Mesendoderm (in vitro differentiated cells): ENCODE data around the gene SGSM1.

ENCODE experiments used
- DNase-seq: peaks from one replicate; pipeline ENCODE4 v3.0.0; 2013
- H2AK5ac ChIP-seq: 2 replicates; pipeline ENCODE4 v1.6.1; 2013; ENCODE audit warnings: low read length, inconsistent platforms
- H2BK120ac ChIP-seq: 2 replicates; pipeline ENCODE4 v1.6.1; 2013; ENCODE audit warnings: low read depth, mild to moderate bottlenecking, low read length, moderate library complexity, mixed read lengths
- H2BK15ac ChIP-seq: replicated peaks from 2 replicates; pipeline ENCODE4 v1.6.1; 2013; ENCODE audit warnings: low read depth, mild to moderate bottlenecking, moderate library complexity
- H2BK5ac ChIP-seq: 2 replicates; pipeline ENCODE4 v1.6.1; 2013; ENCODE audit warnings: low read length, inconsistent platforms
- H3K18ac ChIP-seq: 2 replicates; pipeline ENCODE4 v1.6.1; 2013; ENCODE audit warnings: mild to moderate bottlenecking, low read length, mixed read lengths
- H3K23ac ChIP-seq: one replicate; pipeline ENCODE4 v1.6.1; 2013; ENCODE audit warnings: low read length
- H3K27ac ChIP-seq: 2 replicates; pipeline ENCODE4 v1.5.1; 2013; ENCODE audit warnings: low read depth, mild to moderate bottlenecking, inconsistent platforms, low read length, moderate library complexity
- H3K27me3 ChIP-seq: 2 replicates; pipeline ENCODE4 v1.6.1; 2013; ENCODE audit warnings: low read length, control low read depth, mild to moderate bottlenecking, inconsistent platforms; ENCODE audit not compliant: insufficient read depth, poor library complexity
- H3K36me3 ChIP-seq: 2 replicates; pipeline ENCODE4 v1.6.1; 2013; ENCODE audit warnings: low read length, inconsistent platforms; ENCODE audit not compliant: control insufficient read depth, insufficient read depth
- H3K4ac ChIP-seq: one replicate; pipeline ENCODE4 v1.6.1; 2013; ENCODE audit warnings: low read depth, mild to moderate bottlenecking, low read length, moderate library complexity
- H3K4me1 ChIP-seq: 2 replicates; pipeline ENCODE4 v1.6.1; 2013; ENCODE audit warnings: low read depth, low read length, inconsistent platforms; ENCODE audit not compliant: control insufficient read depth
- H3K4me2 ChIP-seq: 2 replicates; pipeline ENCODE4 v1.6.1; 2013; ENCODE audit warnings: low read length
- H3K4me3 ChIP-seq: 2 replicates; pipeline ENCODE4 v1.5.1; 2013; ENCODE audit warnings: mild to moderate bottlenecking, low read length
- H3K56ac ChIP-seq: one replicate; pipeline ENCODE4 v1.6.1; 2013; ENCODE audit warnings: low read length
- H3K79me1 ChIP-seq: 2 replicates; pipeline ENCODE4 v1.6.1; 2013; ENCODE audit warnings: low read length, inconsistent platforms
- H3K79me2 ChIP-seq: 2 replicates; pipeline ENCODE4 v1.6.1; 2013; ENCODE audit warnings: mild to moderate bottlenecking, low read length; ENCODE audit not compliant: control insufficient read depth, insufficient read depth
- H3K9ac ChIP-seq: 2 replicates; pipeline ENCODE4 v1.6.1; 2013; ENCODE audit warnings: low read length, inconsistent platforms
- H4K5ac ChIP-seq: one replicate; pipeline ENCODE4 v1.6.1; 2013; ENCODE audit warnings: low read length
- H4K8ac ChIP-seq: one replicate; pipeline ENCODE4 v1.6.1; 2013; ENCODE audit warnings: low read depth, mild to moderate bottlenecking, control low read depth, low read length, moderate library complexity
- WGBS: extraction: QIAGEN DNeasy Blood & Tissue Kit; methylation state at CpG from one replicate; pipeline ENCODE4 v1.1.7; 2013; ENCODE audit warnings: low lambda C conversion rate, missing lambda C conversion rate; ENCODE audit not compliant: insufficient coverage; ENCODE audit errors: extremely low coverage; 5-methylcytosine and 5-hydroxymethylcytosine counted together

SGSM1 gene

GRCh38 chr22:24938741-24939341, 132.8 kb downstream of the SGSM1 start:
- Histone ChIP-seq H2BK5ac (no peak overlapping the region), H3K18ac (no peak overlapping the region), H3K4me2 (no peak overlapping the region), H4K8ac (no peak overlapping the region), H3K79me1 (no peaks in the 10 kb centered on the region), H3K9ac (no peak overlapping the region), H2AK5ac (no peak overlapping the region), H3K4me1 (no peaks in the 10 kb centered on the region), H3K23ac (no peak overlapping the region), H3K56ac (no peak overlapping the region), H3K27me3 (no peaks in the 10 kb centered on the region), H2BK120ac (no peak overlapping the region), H3K79me2 (no peaks in the 10 kb centered on the region), H3K4me3 (no peak overlapping the region), H4K5ac (no peak overlapping the region), H3K27ac (no peak overlapping the region), H3K36me3 (no peaks in the 10 kb centered on the region), H3K4ac (no peak overlapping the region), H2BK15ac (no peak overlapping the region)
- peak; percentile 77 for DNase-seq
- WGBS, result no CpG with 5 or more reads among the region's 11 CpGs

DNA sequence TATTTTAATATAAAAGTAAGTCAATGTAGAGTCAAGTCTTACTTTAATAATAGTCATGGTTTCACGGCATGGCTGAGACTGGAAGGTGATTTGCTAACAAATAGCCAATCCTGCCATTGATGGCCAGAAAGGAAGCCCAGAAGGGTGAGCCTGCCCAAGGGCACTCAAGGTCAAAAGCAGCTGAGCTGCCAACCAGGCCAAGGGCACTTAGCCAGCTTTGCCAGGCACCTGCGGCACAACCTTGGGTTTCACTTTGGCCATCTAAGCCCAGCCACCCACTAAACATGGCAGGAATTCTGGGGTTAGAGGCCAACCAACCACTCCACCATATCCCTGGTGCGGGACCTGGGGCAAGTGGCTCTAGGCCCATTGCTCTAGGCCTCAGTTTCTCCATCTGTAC, 136.3 kb downstream of the SGSM1 start:
- no peak for DNase-seq
- no CpG with 5 or more reads among the region's 3 CpGs for WGBS
- H3K4me1 ChIP-seq, result no peaks in the 10 kb centered on the region

DNA sequence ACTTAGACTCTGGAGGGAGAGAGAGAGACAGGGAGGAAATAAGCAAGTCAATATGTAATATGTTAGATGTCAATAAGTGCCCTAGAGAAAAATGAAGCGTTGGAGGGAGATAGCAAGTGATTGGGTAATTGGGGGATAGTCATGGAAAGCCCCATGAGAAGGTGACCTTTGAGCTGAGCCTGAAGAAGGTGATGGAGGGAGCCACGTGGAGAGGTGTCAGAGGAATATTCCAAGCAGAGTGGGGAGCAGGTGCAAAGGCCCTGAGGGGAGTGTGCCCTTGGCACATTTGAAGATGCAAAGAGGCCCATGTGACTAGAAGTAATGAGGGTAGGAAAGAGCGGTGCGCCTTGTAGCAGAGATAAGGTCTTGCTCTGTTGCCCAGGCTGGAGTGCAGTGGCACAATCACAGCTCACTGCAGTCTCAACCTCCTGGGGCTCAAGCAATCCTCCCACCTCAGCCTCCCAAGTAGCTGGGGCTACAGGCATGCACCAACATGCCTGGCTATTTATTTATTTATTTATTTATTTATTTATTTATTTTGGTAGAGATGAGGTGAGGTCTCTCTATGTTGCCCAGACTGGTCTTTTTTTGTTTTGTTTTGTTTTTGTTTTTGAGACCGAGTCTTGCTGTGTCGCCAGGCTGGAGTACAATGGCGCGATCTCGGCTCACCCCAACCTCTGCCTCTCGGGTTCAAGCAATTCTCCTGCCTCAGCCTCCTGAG, 138.4 kb downstream of the SGSM1 start:
- whole genome bisulfite sequencing, result no CpG with 5 or more reads among the region's 10 CpGs
- no peak overlapping the region for H3K23ac ChIP-seq
- no peak overlapping the region for H3K4ac ChIP-seq
- H3K4me2 ChIP-seq, result no peak overlapping the region
- no peak overlapping the region for H2AK5ac ChIP-seq
- H2BK120ac ChIP-seq, result no peak overlapping the region
- H4K5ac ChIP-seq, result no peak overlapping the region
- H3K56ac ChIP-seq, result no peak overlapping the region
- no peak overlapping the region for H3K4me3 ChIP-seq
- no peak overlapping the region for H2BK15ac ChIP-seq
- H4K8ac ChIP-seq, result no peak overlapping the region
- H3K9ac ChIP-seq, result no peak overlapping the region
- no peaks in the 10 kb centered on the region for H3K36me3 ChIP-seq
- H3K18ac ChIP-seq, result no peak overlapping the region
- H2BK5ac ChIP-seq, result no peak overlapping the region
- no peak for DNase-seq
- H3K27me3 ChIP-seq, result no peaks in the 10 kb centered on the region
- no peaks in the 10 kb centered on the region for H3K79me2 ChIP-seq
- no peak overlapping the region for H3K27ac ChIP-seq
- peaks cover 5% of the 10 kb centered on the region for H3K4me1 ChIP-seq
- H3K79me1 ChIP-seq, result no peaks in the 10 kb centered on the region

More for the DNA sequence above, 136.3 kb downstream of the SGSM1 start:
- H3K4me2 ChIP-seq, result no peak overlapping the region
- no peak overlapping the region for H3K56ac ChIP-seq
- no peaks in the 10 kb centered on the region for H3K36me3 ChIP-seq
- H3K79me1 ChIP-seq, result no peaks in the 10 kb centered on the region
- H2BK5ac ChIP-seq, result no peak overlapping the region
- H2BK15ac ChIP-seq, result no peak overlapping the region
- no peak overlapping the region for H3K9ac ChIP-seq
- no peaks in the 10 kb centered on the region for H3K79me2 ChIP-seq
- no peak overlapping the region for H3K23ac ChIP-seq
- no peak overlapping the region for H3K18ac ChIP-seq
- H3K4ac ChIP-seq, result no peak overlapping the region
- H2AK5ac ChIP-seq, result no peak overlapping the region
- H3K27ac ChIP-seq, result no peak overlapping the region
- no peak overlapping the region for H2BK120ac ChIP-seq
- H3K27me3 ChIP-seq, result no peaks in the 10 kb centered on the region
- no peak overlapping the region for H3K4me3 ChIP-seq
- no peak overlapping the region for H4K8ac ChIP-seq
- no peak overlapping the region for H4K5ac ChIP-seq

DNA sequence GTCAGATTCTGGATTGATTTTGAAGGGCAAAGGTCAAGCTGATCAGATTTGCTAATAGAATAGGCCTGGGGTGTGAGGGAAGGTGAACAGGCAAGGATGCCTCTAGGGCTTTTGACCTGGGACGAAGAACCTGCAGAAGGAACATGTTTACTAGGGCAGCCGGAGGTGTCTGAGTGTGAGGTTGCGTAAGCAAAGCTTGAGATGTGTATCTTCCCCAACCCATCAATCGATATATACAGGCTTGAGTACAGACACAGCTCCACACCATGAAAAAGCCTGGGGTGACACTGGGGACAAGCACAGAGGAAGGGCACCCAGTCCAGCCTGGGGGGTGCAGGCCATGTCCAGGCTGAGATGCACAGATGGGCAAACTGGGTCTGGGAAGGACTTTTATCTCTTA, 139.4 kb downstream of the SGSM1 start:
- H3K56ac ChIP-seq, result no peak overlapping the region
- no peak overlapping the region for H2BK5ac ChIP-seq
- H3K27me3 ChIP-seq, result no peaks in the 10 kb centered on the region
- H3K4me2 ChIP-seq, result no peak overlapping the region
- H2BK15ac ChIP-seq, result no peak overlapping the region
- no peak overlapping the region for H2AK5ac ChIP-seq
- no peak overlapping the region for H4K5ac ChIP-seq
- no peak overlapping the region for H3K9ac ChIP-seq
- no peaks in the 10 kb centered on the region for H3K79me1 ChIP-seq
- no peak overlapping the region for H2BK120ac ChIP-seq
- H3K79me2 ChIP-seq, result no peaks in the 10 kb centered on the region
- H3K36me3 ChIP-seq, result no peaks in the 10 kb centered on the region
- no peak overlapping the region for H4K8ac ChIP-seq
- no peak overlapping the region for H3K4ac ChIP-seq
- H3K4me3 ChIP-seq, result no peak overlapping the region
- no peak overlapping the region for H3K18ac ChIP-seq
- no peak for DNase-seq
- H3K4me1 ChIP-seq, result peaks cover 9% of the 10 kb centered on the region
- WGBS, result no CpG with 5 or more reads among the region's 4 CpGs
- H3K27ac ChIP-seq, result no peak overlapping the region
- H3K23ac ChIP-seq, result no peak overlapping the region

- DNase-seq, result no peak
- no peak overlapping the region for H3K18ac ChIP-seq
- H3K4me3 ChIP-seq, result no peak overlapping the region
- no peaks in the 10 kb centered on the region for H3K27me3 ChIP-seq
- no peak overlapping the region for H3K4me2 ChIP-seq
- H3K79me1 ChIP-seq, result no peaks in the 10 kb centered on the region
- WGBS, result no CpG with 5 or more reads among the region's 7 CpGs
- H3K9ac ChIP-seq, result no peak overlapping the region
- no peak overlapping the region for H3K4ac ChIP-seq
- H3K56ac ChIP-seq, result no peak overlapping the region
- H3K36me3 ChIP-seq, result no peaks in the 10 kb centered on the region
- no peak overlapping the region for H4K5ac ChIP-seq
- H2BK15ac ChIP-seq, result no peak overlapping the region
- H2AK5ac ChIP-seq, result no peak overlapping the region
- no peak overlapping the region for H2BK5ac ChIP-seq
- H3K23ac ChIP-seq, result no peak overlapping the region
- H3K79me2 ChIP-seq, result no peaks in the 10 kb centered on the region
- no peak overlapping the region for H2BK120ac ChIP-seq
- H3K4me1 ChIP-seq, result peaks cover 9% of the 10 kb centered on the region
- H4K8ac ChIP-seq, result no peak overlapping the region
- H3K27ac ChIP-seq, result no peak overlapping the region
Observed at GRCh38 chr22:24947383-24947782, 141.4 kb downstream of the SGSM1 start.
